Raji (cell line): ENCODE results near the gene COL3A1.

Experiments
- POLR2A ChIP-seq: IDR thresholded peaks from 2 replicates; pipeline ENCODE4 v1.6.1; 2011; ENCODE audit warnings: low read depth, low read length, control low read depth; ENCODE audit not compliant: insufficient read depth

COL3A1 gene

DNA sequence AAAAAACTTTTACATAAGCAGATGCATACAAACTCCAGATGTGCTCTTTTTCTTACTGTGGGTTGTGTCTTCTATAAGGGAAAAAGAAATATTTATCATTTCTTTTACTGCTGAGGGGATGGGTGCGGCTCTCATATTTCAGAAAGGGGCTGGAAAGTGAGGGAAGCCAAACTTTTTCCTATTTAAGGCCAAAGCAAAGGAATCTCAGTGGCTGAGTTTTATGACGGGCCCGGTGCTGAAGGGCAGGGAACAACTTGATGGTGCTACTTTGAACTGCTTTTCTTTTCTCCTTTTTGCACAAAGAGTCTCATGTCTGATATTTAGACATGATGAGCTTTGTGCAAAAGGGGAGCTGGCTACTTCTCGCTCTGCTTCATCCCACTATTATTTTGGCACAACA, at the start of gene COL3A1:
COL3A1 (plus strand) TSS at position 210 of the 400 bp plus-strand sequence; CDS start at position 327, 117 bp downstream.
- no peak for TF ChIP-seq POLR2A

DNA sequence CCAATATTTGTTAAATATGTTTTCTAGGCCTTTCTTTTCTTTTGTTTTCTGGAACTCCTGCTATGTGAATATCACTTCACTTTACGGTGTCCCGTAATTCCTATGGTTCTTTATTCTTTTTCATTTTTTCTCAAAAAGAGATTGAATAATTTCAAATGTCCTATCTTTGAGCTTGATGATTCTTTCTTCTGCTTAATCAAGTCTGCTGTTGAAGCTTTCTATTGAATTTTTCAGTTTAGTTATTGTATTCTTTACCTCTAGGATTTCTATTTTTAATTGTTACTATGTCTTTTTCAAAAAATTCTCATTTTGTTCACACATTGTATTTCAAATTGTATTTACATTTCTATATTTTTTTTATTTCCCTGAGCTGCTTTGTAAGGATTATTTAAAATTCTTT, 45.5 kb upstream of the COL3A1 start:
- TF ChIP-seq POLR2A: no peak

DNA sequence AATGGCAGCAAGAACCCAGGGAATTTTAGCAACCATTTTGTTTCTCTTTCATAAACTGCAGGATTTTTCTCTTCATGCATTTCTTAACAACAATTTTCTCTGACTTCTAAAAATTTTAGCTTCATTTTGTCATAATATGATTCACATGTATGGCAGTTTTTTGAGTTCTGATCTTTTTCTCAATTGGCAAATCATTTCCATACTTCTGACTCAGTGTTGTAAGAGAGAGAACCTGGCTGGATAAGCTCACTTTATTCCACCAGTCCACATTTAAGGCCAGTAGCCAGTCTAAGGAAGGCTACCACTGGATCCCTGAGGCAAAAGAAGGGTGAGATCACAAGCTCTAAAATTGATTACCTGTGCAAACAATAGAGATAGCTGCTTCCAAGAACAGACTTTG, 42.8 kb upstream of the COL3A1 start:
- no peak for TF ChIP-seq POLR2A

DNA sequence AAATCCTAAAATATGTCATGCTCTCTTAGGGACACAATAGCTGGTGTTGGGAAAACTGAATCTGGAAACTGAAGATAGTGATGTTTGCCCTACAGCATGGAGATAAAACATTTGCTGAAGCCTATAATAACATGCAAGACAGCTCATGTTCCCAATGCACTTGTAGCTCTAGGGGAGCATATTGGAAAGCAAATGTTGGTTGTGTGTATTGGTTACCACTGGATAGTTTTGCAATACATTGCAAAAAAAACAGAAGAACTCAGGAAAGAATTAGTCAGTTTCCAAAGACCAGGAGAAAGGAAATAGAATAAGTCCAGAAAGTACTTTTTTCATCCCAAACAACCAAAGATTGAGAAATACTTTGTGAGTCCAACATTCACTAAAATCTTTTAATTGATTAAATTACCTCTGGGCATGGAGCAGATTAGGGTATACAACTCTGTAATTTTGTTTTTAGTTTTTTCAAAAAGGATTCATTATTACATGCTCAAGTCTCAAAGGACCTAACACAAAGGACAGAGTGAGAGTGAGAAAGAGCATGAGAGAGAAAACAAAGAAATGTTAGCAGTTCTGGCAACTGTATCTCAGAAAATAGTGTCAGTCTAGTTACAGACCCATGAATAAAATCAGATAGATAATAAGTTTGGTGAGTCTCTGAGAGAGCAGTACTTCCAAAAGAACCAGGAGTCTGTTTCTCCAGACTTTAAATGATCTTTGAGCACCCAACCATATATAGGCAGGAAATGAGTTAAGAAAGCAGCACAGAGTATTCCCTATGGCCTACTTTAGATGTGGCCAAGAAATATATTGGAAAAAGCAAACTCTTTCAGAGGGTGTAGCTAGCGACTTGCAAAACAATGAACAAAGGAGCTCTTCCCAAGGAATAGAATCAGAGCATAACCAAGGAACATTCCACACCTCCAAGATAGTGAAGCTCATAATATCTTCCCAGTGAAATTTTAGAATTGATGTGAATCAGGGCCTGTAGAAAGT, 36.6 kb upstream of the COL3A1 start:
- no peak for TF ChIP-seq POLR2A

DNA sequence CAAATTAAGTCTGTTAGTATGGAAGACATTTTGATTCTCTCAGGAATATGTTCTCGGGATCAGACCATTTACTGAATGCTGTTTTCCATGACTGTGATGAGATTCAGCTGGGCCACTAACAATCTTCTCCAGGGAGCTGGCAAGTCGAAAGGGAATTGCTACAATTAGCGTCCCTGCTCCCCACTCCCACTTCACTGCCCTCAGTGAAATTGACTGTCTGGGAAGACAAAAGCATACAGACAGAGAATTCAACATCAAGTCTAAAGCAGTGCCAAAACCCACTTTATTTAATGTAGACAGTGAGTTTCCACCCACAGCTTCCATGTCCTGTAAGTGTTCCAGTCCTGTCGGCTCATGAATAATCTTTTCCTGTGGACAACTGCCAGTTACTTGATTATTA, 34.0 kb upstream of the COL3A1 start:
- TF ChIP-seq POLR2A: no peak

DNA sequence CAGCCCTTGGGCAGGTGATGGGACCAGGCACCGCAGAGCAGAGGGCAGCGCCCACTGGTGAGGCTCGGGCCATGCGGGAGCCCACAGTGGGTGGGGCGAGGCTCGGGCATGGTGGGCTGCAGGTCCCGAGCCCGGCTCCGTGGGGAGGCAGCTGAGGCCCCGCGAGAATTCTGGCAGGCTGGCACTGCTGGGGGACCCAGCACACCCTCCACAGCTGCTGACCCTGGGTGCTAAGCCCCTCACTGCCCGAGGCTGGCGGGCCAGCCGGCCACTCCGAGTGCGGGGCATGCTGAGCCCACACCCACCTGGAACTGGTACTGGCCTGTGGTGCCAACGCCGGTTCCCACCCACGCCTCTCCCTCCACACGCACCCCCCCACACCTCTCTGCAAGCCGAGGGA, 29.7 kb upstream of the COL3A1 start:
- TF ChIP-seq POLR2A: no peak

DNA sequence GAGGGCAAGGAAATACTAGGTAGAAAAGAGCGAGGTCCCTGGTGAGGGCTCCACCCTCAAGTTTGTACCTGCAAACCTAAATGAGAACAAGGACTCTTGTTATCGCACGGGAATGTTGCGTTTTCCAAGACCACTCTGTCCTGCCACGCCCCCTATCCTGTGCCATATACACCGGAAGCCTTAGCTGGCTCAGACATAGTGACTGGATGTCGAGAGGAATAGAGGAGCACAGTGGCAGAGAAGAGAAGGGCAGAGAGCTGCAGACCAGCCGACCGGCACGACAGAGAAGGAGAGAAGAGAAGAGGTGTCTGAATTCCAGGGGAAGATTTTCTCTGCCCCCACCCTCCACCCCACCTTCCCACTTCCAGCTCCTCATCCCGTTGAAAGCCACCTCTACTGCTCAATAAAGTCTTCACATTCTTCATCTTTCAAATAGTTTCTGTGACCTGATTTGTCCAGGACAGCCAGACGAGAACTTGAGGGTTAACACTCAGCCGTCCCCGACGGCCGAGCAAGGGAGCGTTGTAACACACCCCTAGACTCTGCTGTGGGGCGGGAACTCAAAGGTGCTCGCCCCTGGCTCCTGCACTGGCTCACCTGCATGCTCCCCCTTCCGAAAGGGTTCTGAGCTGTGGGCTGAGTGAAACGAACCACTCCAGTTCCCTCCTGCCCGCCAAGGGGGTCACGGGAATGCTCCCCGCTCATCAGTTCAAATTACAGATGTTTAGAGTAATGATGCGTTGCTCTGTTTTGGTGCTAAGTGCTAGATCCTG, 24.9 kb upstream of the COL3A1 start:
- no peak for TF ChIP-seq POLR2A

DNA sequence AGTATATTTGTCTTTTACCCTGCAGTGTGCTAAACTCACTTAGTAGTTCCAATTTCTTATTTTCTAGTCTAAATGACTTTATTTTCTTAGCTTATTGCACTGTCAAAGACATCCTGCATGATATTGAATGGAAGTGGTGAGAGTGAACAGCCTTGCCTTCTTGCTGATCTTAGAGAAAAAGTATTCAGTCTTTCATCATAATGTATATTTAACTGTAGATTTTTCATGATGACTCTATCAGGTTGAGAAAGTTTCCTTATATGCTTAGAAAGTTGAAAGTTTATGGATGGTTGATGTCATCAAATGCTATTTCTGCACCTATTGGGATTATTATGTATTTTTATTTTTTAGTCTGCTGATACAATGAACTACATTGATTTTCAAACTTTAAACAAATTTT, 21.3 kb upstream of the COL3A1 start:
- TF ChIP-seq POLR2A: no peak

DNA sequence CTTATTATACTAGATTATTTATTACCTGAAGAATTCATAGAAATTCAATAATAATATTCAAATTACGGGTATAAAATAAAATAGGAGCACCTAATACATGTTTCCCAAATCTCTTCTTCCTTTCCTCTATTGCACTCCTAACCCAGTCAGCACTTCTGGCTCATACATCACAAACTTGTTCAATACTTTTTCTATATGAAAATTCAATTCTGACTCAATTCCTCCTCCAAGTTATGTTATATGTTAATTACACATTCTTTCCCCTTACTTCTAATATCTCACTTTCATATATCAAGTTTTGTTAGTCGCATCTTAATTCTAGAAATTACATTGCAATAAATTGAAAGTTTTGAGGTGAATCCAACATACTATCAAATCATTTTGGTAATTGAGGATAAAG, 17.9 kb upstream of the COL3A1 start:
- TF ChIP-seq POLR2A: no peak

DNA sequence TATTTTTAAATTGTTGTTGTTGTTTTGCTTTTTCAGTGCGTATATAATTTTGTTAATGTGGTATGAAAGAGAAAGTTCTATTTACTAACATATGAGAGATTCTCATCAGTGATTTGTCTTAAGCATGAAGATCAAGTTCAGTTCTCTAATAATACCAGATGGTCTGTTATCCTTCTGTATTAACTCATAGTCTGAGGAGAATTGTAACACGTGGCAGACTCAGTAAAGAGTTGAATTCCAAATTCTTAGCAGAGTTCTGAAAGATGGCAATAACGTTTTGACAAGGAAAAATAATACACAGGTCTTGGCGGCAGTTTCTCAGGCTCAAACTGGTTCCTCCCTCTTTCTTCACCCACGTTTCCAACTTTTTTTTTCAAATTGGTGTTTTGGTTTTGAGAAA, 17.2 kb upstream of the COL3A1 start:
- TF ChIP-seq POLR2A: no peak

DNA sequence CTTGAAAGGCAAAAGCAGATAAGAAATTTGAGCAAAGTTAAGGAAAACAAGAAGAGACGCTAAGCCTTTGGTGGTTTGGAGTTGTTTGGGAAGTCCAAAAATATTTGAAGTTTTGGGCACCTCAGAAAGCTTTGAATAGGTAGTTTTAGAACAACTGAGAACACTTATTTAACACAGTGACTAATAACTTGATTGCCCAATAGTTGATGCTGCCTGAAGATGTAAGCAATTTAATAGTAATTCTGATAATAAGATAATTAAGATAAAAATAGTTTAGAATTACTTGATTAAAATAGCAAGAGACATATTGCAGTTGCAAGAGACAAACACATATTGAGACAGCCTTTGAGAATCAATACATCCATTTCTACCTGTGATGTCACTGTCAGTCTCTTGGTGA, 16.5 kb upstream of the COL3A1 start:
- no peak for TF ChIP-seq POLR2A

DNA sequence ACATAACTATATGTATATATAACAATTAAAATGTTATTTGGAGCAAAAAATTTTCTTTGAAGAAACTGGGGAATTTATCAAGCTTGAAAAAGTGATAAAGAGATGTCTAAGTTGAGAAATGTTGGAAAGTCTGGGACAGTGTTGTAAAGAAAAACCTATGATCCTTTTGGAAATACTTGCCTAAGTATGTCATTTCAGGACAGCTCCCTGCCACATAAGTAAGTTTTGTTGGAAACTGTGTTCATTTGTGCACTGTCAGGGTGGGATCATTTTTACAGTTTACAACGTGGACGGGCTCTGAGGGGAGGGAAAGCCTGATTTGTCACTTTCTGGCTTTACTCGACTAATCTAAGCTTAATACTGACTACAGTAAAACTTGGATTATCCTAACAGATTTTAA, 10.4 kb upstream of the COL3A1 start:
- TF ChIP-seq POLR2A: no peak

DNA sequence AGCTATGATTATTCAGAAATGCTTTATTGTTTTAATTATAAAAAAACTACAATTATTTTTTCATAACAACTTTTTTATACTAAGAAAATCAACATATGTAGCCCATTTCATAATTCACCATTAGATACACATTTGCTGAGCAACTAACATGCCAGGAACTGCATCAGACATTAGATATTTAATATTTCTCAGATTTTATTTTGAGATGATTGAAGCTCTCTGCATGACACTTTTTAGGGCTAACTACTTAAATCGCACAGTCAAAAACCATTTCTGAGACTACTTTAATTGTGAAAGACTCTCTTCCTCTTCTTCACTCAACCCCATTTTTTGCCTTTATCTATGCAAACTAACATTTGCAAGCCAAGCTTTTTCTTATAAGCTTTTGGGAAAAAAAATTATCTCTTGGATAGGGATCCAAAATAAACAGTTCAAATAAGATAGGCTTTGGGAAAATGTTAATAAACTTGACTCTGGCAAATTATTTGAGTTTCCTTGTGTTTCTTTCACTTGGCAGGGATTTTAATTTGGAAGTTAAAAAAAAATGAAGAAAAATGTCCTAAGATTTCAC, 9.1 kb upstream of the COL3A1 start:
- no peak for TF ChIP-seq POLR2A

DNA sequence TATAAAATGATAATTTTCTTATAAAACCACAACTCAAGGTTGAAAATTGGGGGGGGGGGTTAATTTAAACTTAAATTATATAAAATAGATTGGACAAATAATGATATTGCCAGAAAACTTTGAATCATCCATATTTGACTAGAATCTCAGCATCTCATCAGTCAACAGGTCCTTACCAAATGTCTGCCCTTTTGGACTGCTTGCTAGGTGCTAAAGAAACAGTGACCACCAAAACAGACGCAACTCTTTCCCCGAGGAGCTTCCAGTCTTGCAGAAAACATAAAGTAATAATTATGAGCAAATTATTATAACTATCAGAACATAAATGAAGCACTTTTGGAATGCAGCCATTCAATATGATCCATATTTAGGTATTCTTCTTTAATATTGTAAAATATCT, 8.6 kb upstream of the COL3A1 start:
- no peak for TF ChIP-seq POLR2A

DNA sequence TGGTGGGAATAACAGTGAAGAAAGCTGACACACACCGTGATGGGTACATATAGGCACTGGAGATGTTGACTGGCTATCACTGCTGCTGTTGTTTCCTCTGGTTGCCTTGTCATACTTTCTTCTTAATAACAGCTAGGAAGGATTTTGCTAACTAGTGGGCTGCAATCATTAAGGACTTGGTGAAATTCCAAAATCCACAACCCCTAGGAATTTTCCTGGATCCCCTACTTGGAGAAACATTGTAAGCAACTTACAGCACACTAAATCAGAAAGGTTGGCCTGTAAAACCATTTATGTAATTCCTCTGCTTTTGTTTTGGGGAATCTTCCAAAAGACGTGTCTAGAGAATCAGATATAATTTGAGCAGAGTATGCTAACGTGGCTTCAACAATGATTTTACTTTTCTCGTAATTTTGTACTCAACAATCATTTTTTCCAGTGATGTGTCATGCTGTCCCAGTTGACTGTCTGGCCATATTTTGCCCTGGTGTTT, 8.0 kb upstream of the COL3A1 start:
- no peak for TF ChIP-seq POLR2A
